ENCODE measurements around the gene COL4A6.

The COL4A6 gene

DNA sequence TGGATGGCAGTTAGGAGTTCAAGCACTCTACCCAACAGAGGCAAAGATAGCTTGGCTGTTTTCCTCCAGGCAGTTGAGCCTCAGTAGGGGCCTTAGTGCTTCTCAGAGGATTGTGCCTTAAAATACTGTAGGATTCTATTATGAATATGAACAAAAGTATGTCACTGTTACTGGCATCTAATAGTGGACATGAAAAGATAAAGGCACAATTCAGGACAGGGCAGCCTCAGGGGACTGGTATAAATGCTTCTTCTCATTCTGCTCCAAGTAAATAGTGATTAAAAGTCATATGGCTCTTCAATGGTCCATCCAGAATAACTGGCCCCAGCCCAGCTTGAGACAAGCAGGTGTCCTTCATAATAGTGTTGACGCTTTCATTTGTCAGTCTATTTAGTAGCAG is 17.7 kb downstream of the COL4A6 start:
- TF ChIP-seq CREB1 (IDR thresholded peaks at IDR 0.05; ENCODE audit: low read depth): no peak
- TF ChIP-seq TCF12 (IDR thresholded peaks at IDR 0.05; ENCODE audit: low read depth): no peak
- no peak for TF ChIP-seq ZBTB7A (IDR thresholded peaks at IDR 0.05; ENCODE audit: low read depth)
- TF ChIP-seq, protein P1, sequence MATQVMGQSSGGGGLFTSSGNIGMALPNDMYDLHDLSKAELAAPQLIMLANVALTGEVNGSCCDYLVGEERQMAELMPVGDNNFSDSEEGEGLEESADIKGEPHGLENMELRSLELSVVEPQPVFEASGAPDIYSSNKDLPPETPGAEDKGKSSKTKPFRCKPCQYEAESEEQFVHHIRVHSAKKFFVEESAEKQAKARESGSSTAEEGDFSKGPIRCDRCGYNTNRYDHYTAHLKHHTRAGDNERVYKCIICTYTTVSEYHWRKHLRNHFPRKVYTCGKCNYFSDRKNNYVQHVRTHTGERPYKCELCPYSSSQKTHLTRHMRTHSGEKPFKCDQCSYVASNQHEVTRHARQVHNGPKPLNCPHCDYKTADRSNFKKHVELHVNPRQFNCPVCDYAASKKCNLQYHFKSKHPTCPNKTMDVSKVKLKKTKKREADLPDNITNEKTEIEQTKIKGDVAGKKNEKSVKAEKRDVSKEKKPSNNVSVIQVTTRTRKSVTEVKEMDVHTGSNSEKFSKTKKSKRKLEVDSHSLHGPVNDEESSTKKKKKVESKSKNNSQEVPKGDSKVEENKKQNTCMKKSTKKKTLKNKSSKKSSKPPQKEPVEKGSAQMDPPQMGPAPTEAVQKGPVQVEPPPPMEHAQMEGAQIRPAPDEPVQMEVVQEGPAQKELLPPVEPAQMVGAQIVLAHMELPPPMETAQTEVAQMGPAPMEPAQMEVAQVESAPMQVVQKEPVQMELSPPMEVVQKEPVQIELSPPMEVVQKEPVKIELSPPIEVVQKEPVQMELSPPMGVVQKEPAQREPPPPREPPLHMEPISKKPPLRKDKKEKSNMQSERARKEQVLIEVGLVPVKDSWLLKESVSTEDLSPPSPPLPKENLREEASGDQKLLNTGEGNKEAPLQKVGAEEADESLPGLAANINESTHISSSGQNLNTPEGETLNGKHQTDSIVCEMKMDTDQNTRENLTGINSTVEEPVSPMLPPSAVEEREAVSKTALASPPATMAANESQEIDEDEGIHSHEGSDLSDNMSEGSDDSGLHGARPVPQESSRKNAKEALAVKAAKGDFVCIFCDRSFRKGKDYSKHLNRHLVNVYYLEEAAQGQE (IDR thresholded peaks at IDR 0.05; ENCODE audit: low read depth): no peak
- TF ChIP-seq, protein P2, sequence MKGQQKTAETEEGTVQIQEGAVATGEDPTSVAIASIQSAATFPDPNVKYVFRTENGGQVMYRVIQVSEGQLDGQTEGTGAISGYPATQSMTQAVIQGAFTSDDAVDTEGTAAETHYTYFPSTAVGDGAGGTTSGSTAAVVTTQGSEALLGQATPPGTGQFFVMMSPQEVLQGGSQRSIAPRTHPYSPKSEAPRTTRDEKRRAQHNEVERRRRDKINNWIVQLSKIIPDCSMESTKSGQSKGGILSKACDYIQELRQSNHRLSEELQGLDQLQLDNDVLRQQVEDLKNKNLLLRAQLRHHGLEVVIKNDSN (IDR thresholded peaks at IDR 0.05): no peak
- TF ChIP-seq RAD21 (IDR thresholded peaks at IDR 0.05; ENCODE audit: low read depth): no peak
- TF ChIP-seq TEAD4 (IDR thresholded peaks at IDR 0.05): no peak

DNA sequence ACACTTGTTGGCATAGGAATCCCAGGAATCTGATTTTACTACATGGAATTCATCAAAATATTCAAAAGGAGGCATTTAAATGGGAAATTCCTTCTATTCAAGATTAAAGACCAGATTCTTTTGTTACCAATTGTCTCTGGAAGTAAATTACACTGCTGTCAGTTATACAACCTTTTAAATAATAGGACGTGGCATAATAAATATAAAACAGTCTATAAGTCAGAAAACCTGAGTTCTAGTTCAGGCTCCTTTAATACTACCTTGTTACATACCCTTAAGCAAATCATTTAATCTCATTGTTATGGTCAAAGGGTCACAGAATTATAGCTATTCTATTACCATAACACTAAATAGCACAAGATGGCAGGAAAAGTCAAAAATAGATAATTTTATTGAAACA is 18.8 kb downstream of the COL4A6 start:
- TF ChIP-seq EGR1 (IDR thresholded peaks at IDR 0.05) (no peak), CEBPB (IDR thresholded peaks at IDR 0.05) (no peak), CREB1 (IDR thresholded peaks at IDR 0.05; ENCODE audit: low read depth) (no peak), TEAD4 (IDR thresholded peaks at IDR 0.05) (no peak), RAD21 (IDR thresholded peaks at IDR 0.05; ENCODE audit: low read depth) (no peak), ZBTB7A (IDR thresholded peaks at IDR 0.05; ENCODE audit: low read depth) (no peak), YY1 (IDR thresholded peaks at IDR 0.05; ENCODE audit: low read depth) (no peak), EP300 (IDR thresholded peaks at IDR 0.05; ENCODE audit: borderline replicate concordance) (no peak), FOXM1 (IDR thresholded peaks at IDR 0.05; ENCODE audit: borderline replicate concordance, low read depth) (no peak), TAF1 (IDR thresholded peaks at IDR 0.05; ENCODE audit: low read depth) (no peak), NFIC (IDR thresholded peaks at IDR 0.05) (no peak), TCF12 (IDR thresholded peaks at IDR 0.05; ENCODE audit: low read depth) (no peak)
- TF ChIP-seq, protein P1 (IDR thresholded peaks at IDR 0.05; ENCODE audit: low read depth): no peak
- TF ChIP-seq, protein P3, sequence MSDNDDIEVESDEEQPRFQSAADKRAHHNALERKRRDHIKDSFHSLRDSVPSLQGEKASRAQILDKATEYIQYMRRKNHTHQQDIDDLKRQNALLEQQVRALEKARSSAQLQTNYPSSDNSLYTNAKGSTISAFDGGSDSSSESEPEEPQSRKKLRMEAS (IDR thresholded peaks at IDR 0.05): no peak
- TF ChIP-seq, protein P2 (IDR thresholded peaks at IDR 0.05): no peak

DNA sequence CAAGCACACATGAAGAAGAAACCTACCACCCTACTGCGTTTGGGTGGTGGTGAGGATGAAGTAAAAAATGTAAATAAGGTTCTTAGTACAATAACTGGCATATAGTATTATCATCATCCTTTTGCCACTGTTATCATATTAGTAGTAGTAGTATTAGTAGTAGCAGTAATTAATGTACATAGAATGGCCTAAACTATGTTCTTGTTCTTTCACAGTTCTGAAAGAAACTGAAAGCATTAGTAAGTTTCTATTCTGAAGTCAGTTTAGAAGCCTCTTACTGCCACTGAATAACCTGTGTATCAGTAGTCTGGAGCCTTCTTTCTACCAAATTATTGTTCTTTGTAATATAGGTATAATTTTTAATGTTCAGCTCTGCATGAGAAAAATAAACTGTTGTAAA is 21.0 kb downstream of the COL4A6 start:
- TF ChIP-seq RAD21 (IDR thresholded peaks at IDR 0.05; ENCODE audit: low read depth) (no peak), EP300 (IDR thresholded peaks at IDR 0.05; ENCODE audit: borderline replicate concordance) (no peak), FOXM1 (IDR thresholded peaks at IDR 0.05; ENCODE audit: borderline replicate concordance, low read depth) (no peak), YY1 (IDR thresholded peaks at IDR 0.05; ENCODE audit: low read depth) (no peak), CREB1 (IDR thresholded peaks at IDR 0.05; ENCODE audit: low read depth) (no peak), NFIC (IDR thresholded peaks at IDR 0.05) (no peak), TCF12 (IDR thresholded peaks at IDR 0.05; ENCODE audit: low read depth) (no peak), TEAD4 (IDR thresholded peaks at IDR 0.05) (no peak), EGR1 (IDR thresholded peaks at IDR 0.05) (no peak), CEBPB (IDR thresholded peaks at IDR 0.05) (no peak), ZBTB7A (IDR thresholded peaks at IDR 0.05; ENCODE audit: low read depth) (no peak), TAF1 (IDR thresholded peaks at IDR 0.05; ENCODE audit: low read depth) (no peak)
- TF ChIP-seq, protein P1 (IDR thresholded peaks at IDR 0.05; ENCODE audit: low read depth): no peak
- TF ChIP-seq, protein P2 (IDR thresholded peaks at IDR 0.05): no peak

DNA sequence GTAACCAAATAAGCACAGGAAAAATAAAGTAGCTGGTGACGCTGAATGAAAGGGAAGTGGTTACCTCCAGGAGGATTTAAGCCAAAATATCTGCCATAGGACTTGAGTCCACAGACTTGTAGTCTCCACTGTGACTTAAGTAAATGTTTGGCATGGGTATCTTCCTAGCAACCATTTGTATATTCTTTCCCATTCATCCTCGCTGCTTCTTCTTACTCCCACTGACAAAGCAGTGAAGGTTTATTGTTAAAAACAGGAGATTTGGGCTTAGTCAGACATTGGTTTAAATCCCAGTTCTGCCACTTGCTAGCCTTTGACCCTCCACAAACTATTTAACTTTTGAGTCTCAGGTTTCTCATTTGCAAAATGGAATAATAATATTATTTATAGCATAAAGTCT is 22.3 kb downstream of the COL4A6 start:
- TF ChIP-seq TCF12 (IDR thresholded peaks at IDR 0.05; ENCODE audit: low read depth) (no peak), TAF1 (IDR thresholded peaks at IDR 0.05; ENCODE audit: low read depth) (no peak), RAD21 (IDR thresholded peaks at IDR 0.05; ENCODE audit: low read depth) (no peak), YY1 (IDR thresholded peaks at IDR 0.05; ENCODE audit: low read depth) (no peak), NFIC (IDR thresholded peaks at IDR 0.05) (no peak), TEAD4 (IDR thresholded peaks at IDR 0.05) (no peak), ZBTB7A (IDR thresholded peaks at IDR 0.05; ENCODE audit: low read depth) (no peak), CREB1 (IDR thresholded peaks at IDR 0.05; ENCODE audit: low read depth) (no peak), CEBPB (IDR thresholded peaks at IDR 0.05) (no peak), EP300 (IDR thresholded peaks at IDR 0.05; ENCODE audit: borderline replicate concordance) (no peak), EGR1 (IDR thresholded peaks at IDR 0.05) (no peak), FOXM1 (IDR thresholded peaks at IDR 0.05; ENCODE audit: borderline replicate concordance, low read depth) (no peak)
- TF ChIP-seq, protein P2 (IDR thresholded peaks at IDR 0.05): no peak

Measured in Ishikawa (cell line).